ENCODE measurements around the gene GPR155.
"Not testable (repeated sequence)": the region's sequence is repeated elsewhere in the genome, so short reads cannot be mapped to it uniquely, and the experiment has no call there.

GPR155 gene

GRCh38 chr2:174439950-174440349, 46.9 kb downstream of the GPR155 start:
- DNase-seq (ENCODE audit: low spot score) = no peak

- DNase-seq (ENCODE audit: low spot score) = no peak
Measured at GRCh38 chr2:174439323-174439722, 47.5 kb downstream of the GPR155 start.

GRCh38 chr2:174438146-174438886, 48.5 kb downstream of the GPR155 start:
- DNase-seq (ENCODE audit: low spot score) = peak; percentile 94

- DNase-seq (ENCODE audit: low spot score) = no peak
Measured at GRCh38 chr2:174436351-174436750, 50.5 kb downstream of the GPR155 start.

GRCh38 chr2:174431902-174432301, 54.9 kb downstream of the GPR155 start:
- DNase-seq (ENCODE audit: low spot score) = no peak

GRCh38 chr2:174430066-174430465, 56.8 kb downstream of the GPR155 start:
- no peak for DNase-seq (ENCODE audit: low spot score)

GRCh38 chr2:174428214-174428613, 58.6 kb downstream of the GPR155 start:
- no peak for DNase-seq (ENCODE audit: low spot score)

- DNase-seq (ENCODE audit: low spot score) = no peak
Measured at GRCh38 chr2:174412256-174412655, 74.6 kb downstream of the GPR155 start.

- not testable (repeated sequence) for DNase-seq (ENCODE audit: low spot score)
Measured at GRCh38 chr2:174410039-174410438, 76.8 kb downstream of the GPR155 start.

- DNase-seq (ENCODE audit: low spot score) = no peak
Measured at GRCh38 chr2:174403628-174404027, 83.2 kb downstream of the GPR155 start.

- DNase-seq (ENCODE audit: low spot score) = no peak
Measured at GRCh38 chr2:174400853-174401252, 86.0 kb downstream of the GPR155 start.

GRCh38 chr2:174399171-174399570, 87.7 kb downstream of the GPR155 start:
- DNase-seq (ENCODE audit: low spot score) = no peak

- DNase-seq (ENCODE audit: low spot score) = no peak
Measured at GRCh38 chr2:174397773-174398172, 89.1 kb downstream of the GPR155 start.

GRCh38 chr2:174395969-174396630, 90.7 kb downstream of the GPR155 start:
- peak; percentile 10 for DNase-seq (ENCODE audit: low spot score)

- DNase-seq (ENCODE audit: low spot score) = peak; percentile 94
Measured at GRCh38 chr2:174395284-174395968, 91.4 kb downstream of the GPR155 start, which contains the start of gene SCRN3. Gene SCRN3 (plus strand): TSS chr2:174395730. CDS start chr2:174398284, 2,554 bp downstream.

- DNase-seq (ENCODE audit: low spot score) = no peak
Measured at GRCh38 chr2:174392706-174393105, 94.1 kb downstream of the GPR155 start.

GRCh38 chr2:174390303-174390702, 96.5 kb downstream of the GPR155 start:
- DNase-seq (ENCODE audit: low spot score) = not testable (repeated sequence)

GRCh38 chr2:174389542-174389941, 97.3 kb downstream of the GPR155 start:
- DNase-seq (ENCODE audit: low spot score) = no peak

- not testable (repeated sequence) for DNase-seq (ENCODE audit: low spot score)
Measured at GRCh38 chr2:174388706-174389105, 98.1 kb downstream of the GPR155 start.

- DNase-seq (ENCODE audit: low spot score) = no peak
Measured at GRCh38 chr2:174385201-174385600, 101.6 kb downstream of the GPR155 start.

- DNase-seq (ENCODE audit: low spot score) = no peak
Measured at GRCh38 chr2:174383796-174384195, 103.0 kb downstream of the GPR155 start.

All from Ammon's horn (tissue), 1 donor.